Fibroblast of lung (primary cell): ENCODE measurements around the gene FAF2. TPM values are rescaled to one million over a fixed set of nuclear protein-coding genes. Genes with fewer than 3 reads are reported as not detected.
A peak's percentile ranks its signal among the peaks of the same experiment; 100 is the strongest.

ENCODE experiments used
- DNase-seq, 2 donors: peaks; one replicate each; pipeline versions ENCODE4 v3.0.0 to v3.0.0-alpha.2; 2010; ENCODE audit warnings: low read depth in 2 of 2
- H2AFZ ChIP-seq: 2 replicates; pipeline ENCODE4 v1.5.1; 2012; ENCODE audit warnings: low read length, control low read depth, inconsistent platforms
- H3K27ac ChIP-seq: 2 replicates; pipeline ENCODE4 v1.5.1; 2011; ENCODE audit warnings: low read length, control low read depth; ENCODE audit not compliant: insufficient read depth
- H3K27me3 ChIP-seq: 2 replicates; pipeline ENCODE4 v1.5.1; 2011; ENCODE audit warnings: mild to moderate bottlenecking, low read length; ENCODE audit not compliant: control insufficient read depth, insufficient read depth
- H3K36me3 ChIP-seq: 2 replicates; pipeline ENCODE4 v1.5.1; 2011; ENCODE audit warnings: low read length; ENCODE audit not compliant: control insufficient read depth, insufficient read depth
- H3K4me1 ChIP-seq: 2 replicates; pipeline ENCODE4 v1.5.1; 2011; ENCODE audit warnings: low read length; ENCODE audit not compliant: control insufficient read depth, insufficient read depth; ENCODE audit errors: extremely low read depth
- H3K4me2 ChIP-seq: 2 replicates; pipeline ENCODE4 v1.5.1; 2011; ENCODE audit warnings: low read length, control low read depth; ENCODE audit not compliant: insufficient read depth; ENCODE audit errors: extremely low read depth
- H3K4me3 ChIP-seq, 4 experiments: fragments of 200-600 bp in 1 of 4; sonication (generic) in 1 of 4; replicated peaks in 1 of 4; 2 replicates each; pipeline ENCODE4 v1.5.1; 2011 to 2016; ENCODE audit warnings: low read length in 4 of 4, low read depth in 3 of 4, mild to moderate bottlenecking in 3 of 4, control low read depth in 2 of 4, inconsistent platforms in 1 of 4, mixed read lengths in 1 of 4; ENCODE audit not compliant: insufficient read depth in 1 of 4; ENCODE audit errors: control extremely low read depth in 1 of 4
- H3K79me2 ChIP-seq: 2 replicates; pipeline ENCODE4 v1.5.1; 2012; ENCODE audit warnings: mild to moderate bottlenecking, low read length, inconsistent platforms; ENCODE audit not compliant: control insufficient read depth, insufficient read depth
- H3K9ac ChIP-seq: 2 replicates; pipeline ENCODE4 v1.5.1; 2011; ENCODE audit warnings: mild to moderate bottlenecking, low read length, control low read depth; ENCODE audit not compliant: insufficient read depth
- H3K9me3 ChIP-seq: 2 replicates; pipeline ENCODE4 v1.5.1; 2012; ENCODE audit warnings: low read depth, low read length; ENCODE audit not compliant: control insufficient read depth, insufficient read depth
- H4K20me1 ChIP-seq: 2 replicates; pipeline ENCODE4 v1.5.1; 2011; ENCODE audit warnings: low read length; ENCODE audit not compliant: control insufficient read depth, insufficient read depth; ENCODE audit errors: extremely low read depth
- CTCF ChIP-seq, 2 donors: IDR thresholded peaks in 1 of 2; conservative IDR thresholded peaks in 1 of 2; 1 replicate in 1 of 2; 2 replicates in 1 of 2; pipeline ENCODE4 v1.5.1; 2011 to 2012; ENCODE audit warnings: low read length in 2 of 2, control low read depth in 1 of 2, inconsistent platforms in 1 of 2, low read depth in 1 of 2, mild to moderate bottlenecking in 1 of 2
- EZH2 ChIP-seq: IDR thresholded peaks from 2 replicates; pipeline ENCODE4 v1.5.1; 2012; ENCODE audit warnings: low read length, control low read depth, mild to moderate bottlenecking; ENCODE audit errors: missing control alignments
- polyA plus RNA-seq, 2 donors: library from polyadenylated mRNA; depleted of rRNA in 1 of 2; stranded (reverse) in 1 of 2; unstranded in 1 of 2; fragments of >200 nt; gene quantifications; 2 replicates each; pipeline ENCODE4 v1.2.1, GENCODE V29; 2011 to 2012; ENCODE audit warnings: missing spikeins in 1 of 2
- total RNA-seq: library from RNA; depleted of rRNA; stranded (reverse); fragments of >200 nt; gene quantifications from 2 replicates; pipeline ENCODE4 v1.2.1, GENCODE V29; 2014

FAF2 gene
- total and polyA plus RNA-seq, 2 donors (not counting 1 experiment from before 2014, with no cell fraction given): 38.5 to 55.5 TPM

DNA sequence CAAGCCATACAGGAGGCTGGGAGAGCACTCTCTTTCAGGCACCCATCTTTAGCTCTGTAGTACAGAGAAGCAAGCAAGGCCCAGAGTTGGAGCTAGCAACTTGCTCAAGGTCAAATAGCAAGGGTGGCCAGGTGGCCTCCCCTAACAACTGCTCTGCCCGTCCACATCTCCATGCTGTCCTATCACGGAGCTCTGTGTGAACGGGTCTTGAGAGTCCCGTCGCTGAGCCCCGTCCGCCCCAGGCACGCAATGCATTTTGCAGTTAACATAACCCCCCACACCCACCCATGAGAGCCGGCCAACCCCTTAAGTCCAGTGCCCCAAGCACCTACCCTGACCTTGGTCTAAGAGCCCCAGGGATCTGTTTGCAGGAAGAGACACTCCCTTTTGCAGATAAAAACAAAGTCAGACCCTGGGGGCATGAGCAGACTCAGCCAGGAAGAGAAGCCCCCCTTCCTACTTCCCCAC is 87.5 kb downstream of the FAF2 start:
- Histone ChIP-seq H3K4me2 (peak overlapping the region; percentile 92), H4K20me1 (no peaks in the 10 kb centered on the region), H3K9me3 (no peaks in the 10 kb centered on the region), H3K27me3 (no peaks in the 10 kb centered on the region), H3K79me2 (peaks cover 17% of the 10 kb centered on the region), H3K9ac (peak overlapping the region; percentile 64), H3K4me1 (peaks cover 18% of the 10 kb centered on the region), H3K4me3 (peak overlapping the region; percentile 73 to 91 (median 88)), H2AFZ (no peak overlapping the region), H3K27ac (peak overlapping the region; percentile 94), H3K36me3 (peaks cover 2% of the 10 kb centered on the region)
- no peak for TF ChIP-seq EZH2
- TF ChIP-seq CTCF (conservative IDR thresholded peaks at IDR 0.05 in 1 of 2, IDR thresholded peaks at IDR 0.05 in 1 of 2; ENCODE audit: low read depth in 1 of 2, low read length in 2 of 2): no peak
- DNase-seq: peak in 1 of 2 donors; percentile 9

GRCh38 chr5:176536132-176536901 is 88.1 kb downstream of the FAF2 start:
- Histone ChIP-seq H3K79me2 (peaks cover 17% of the 10 kb centered on the region), H3K4me3 (peak overlapping the region; percentile 73 to 91 (median 88)), H3K27me3 (no peaks in the 10 kb centered on the region), H2AFZ (no peak overlapping the region), H4K20me1 (no peaks in the 10 kb centered on the region), H3K27ac (peak overlapping the region; percentile 94), H3K4me2 (peak overlapping the region; percentile 92), H3K9me3 (no peaks in the 10 kb centered on the region), H3K36me3 (no peaks in the 10 kb centered on the region), H3K4me1 (peaks cover 18% of the 10 kb centered on the region), H3K9ac (peak overlapping the region; percentile 64)
- DNase-seq: peak; percentile 79 to 81
- TF ChIP-seq EZH2: no peak
- TF ChIP-seq CTCF (conservative IDR thresholded peaks at IDR 0.05 in 1 of 2, IDR thresholded peaks at IDR 0.05 in 1 of 2; ENCODE audit: low read depth in 1 of 2, low read length in 2 of 2): no peak

DNA sequence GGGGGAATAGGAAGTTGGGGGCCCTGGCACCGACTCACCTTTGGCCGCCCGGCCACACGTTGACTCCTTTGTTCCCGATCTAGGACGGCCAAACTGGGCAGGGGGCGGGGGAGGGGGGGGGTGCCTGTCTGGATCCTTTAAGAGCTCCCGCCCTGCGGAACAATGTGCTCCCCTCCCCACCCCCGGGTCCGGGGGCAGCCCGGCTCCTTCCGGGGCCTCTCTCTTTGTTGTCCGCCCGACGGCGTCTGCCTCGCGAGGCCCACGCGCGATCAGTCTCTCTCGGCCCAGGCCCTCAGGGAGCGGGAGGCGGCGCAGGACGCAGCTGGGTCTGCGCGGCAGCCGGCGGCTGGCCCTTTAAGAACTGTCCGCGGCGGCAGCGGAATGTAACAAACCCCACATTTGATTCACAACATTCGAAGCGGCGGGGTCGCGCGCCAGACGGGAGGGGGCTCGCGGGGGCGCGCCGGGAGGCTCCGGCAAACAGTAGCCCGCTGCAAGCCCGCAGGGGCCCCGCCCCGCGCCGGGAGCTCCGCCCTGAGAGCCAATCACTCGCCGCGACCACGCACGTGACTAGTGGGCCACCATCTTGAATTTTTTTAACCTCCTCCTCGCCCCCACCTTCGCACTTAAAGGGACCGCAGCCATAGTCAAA is 88.8 kb downstream of the FAF2 start, which contains the start of gene RNF44:
TSS of gene RNF44 (minus strand) at position 501 of the 652 bp plus-strand sequence. CDS start 4,930 bp downstream, outside the sequence.
- peaks cover 18% of the 10 kb centered on the region for H3K4me1 ChIP-seq
- H3K79me2 ChIP-seq: peaks cover 17% of the 10 kb centered on the region
- no peaks in the 10 kb centered on the region for H3K27me3 ChIP-seq
- peak within 1 kb of the TSS; percentile 93 for H3K4me2 ChIP-seq
- peak within 1 kb of the TSS; percentile 89 for H2AFZ ChIP-seq
- H3K27ac ChIP-seq: peak within 1 kb of the TSS; percentile 94
- no peaks in the 10 kb centered on the region for H4K20me1 ChIP-seq
- peak; percentile 97 to 98 for DNase-seq
- peak within 1 kb of the TSS; percentile 64 for H3K9ac ChIP-seq
- no peaks in the 10 kb centered on the region for H3K36me3 ChIP-seq
- no peaks in the 10 kb centered on the region for H3K9me3 ChIP-seq
- TF ChIP-seq CTCF (conservative IDR thresholded peaks at IDR 0.05 in 1 of 2, IDR thresholded peaks at IDR 0.05 in 1 of 2; ENCODE audit: low read depth in 1 of 2, low read length in 2 of 2): no peak
- no peak for TF ChIP-seq EZH2
- peak within 1 kb of the TSS; percentile 73 to 91 (median 88) for H3K4me3 ChIP-seq
